Neural progenitor cell (in vitro differentiated cells): ENCODE data around the gene CFAP74.

Experiments used
- EZH2 ChIP-seq: fragments of 200-600 bp; sonication (generic); IDR thresholded peaks from 2 replicates; pipeline ENCODE4 v1.6.1; 2017; ENCODE audit warnings: antibody characterized with exemption, mild to moderate bottlenecking, moderate library complexity
- TF ChIP-seq, protein P1 (sequence below): fragments of 200-600 bp; sonication (generic); IDR thresholded peaks from 2 replicates; pipeline ENCODE4 v1.5.1; 2017; ENCODE audit warnings: antibody characterized with exemption, mild to moderate bottlenecking

DNA sequence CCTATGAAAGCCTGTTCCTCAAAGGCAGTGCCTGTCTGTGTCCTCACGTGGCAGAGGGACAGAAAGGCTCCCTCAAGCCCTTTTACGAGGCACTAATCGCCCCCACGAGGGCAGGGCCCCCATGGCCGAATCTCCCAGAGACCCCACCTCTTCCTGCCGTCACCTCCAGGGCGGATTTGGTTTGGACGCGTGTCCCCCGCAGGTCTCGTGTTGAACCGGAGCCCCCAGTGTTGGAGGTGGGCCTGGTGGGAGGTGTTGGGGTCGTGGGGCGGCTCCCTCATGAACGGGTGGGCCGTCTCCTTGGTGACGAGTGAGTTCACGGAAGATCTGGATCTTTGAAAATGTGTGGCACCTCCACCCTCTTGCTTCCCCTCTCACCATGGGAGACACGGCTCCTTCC is 27.6 kb downstream of the CFAP74 start:
- TF ChIP-seq, protein P1, sequence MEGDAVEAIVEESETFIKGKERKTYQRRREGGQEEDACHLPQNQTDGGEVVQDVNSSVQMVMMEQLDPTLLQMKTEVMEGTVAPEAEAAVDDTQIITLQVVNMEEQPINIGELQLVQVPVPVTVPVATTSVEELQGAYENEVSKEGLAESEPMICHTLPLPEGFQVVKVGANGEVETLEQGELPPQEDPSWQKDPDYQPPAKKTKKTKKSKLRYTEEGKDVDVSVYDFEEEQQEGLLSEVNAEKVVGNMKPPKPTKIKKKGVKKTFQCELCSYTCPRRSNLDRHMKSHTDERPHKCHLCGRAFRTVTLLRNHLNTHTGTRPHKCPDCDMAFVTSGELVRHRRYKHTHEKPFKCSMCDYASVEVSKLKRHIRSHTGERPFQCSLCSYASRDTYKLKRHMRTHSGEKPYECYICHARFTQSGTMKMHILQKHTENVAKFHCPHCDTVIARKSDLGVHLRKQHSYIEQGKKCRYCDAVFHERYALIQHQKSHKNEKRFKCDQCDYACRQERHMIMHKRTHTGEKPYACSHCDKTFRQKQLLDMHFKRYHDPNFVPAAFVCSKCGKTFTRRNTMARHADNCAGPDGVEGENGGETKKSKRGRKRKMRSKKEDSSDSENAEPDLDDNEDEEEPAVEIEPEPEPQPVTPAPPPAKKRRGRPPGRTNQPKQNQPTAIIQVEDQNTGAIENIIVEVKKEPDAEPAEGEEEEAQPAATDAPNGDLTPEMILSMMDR, result no peak
- TF ChIP-seq EZH2, result no peak
